CD4-positive, alpha-beta T cell treated with Interleukin-17A for 1 hour (primary cell): ENCODE data around the gene VASP.

Experiments used
- DNase-seq: peaks from one replicate; pipeline ENCODE4 v3.0.0-alpha.2; 2020

VASP gene

GRCh38 chr19:45515807-45516401 lies 8.6 kb downstream of the VASP start:
- DNase-seq, result no peak

- no peak for DNase-seq
Measured at GRCh38 chr19:45517238-45517637, 10.0 kb downstream of the VASP start.

GRCh38 chr19:45517641-45518468 lies 10.6 kb downstream of the VASP start:
- DNase-seq, result no peak

- no peak for DNase-seq
Measured at GRCh38 chr19:45518469-45518826, 11.2 kb downstream of the VASP start.

GRCh38 chr19:45522010-45522941 lies 15.0 kb downstream of the VASP start:
- DNase-seq, result no peak

- DNase-seq, result peak; percentile 89
Measured at GRCh38 chr19:45523642-45524256, 16.5 kb downstream of the VASP start.

- no peak for DNase-seq
Measured at GRCh38 chr19:45524575-45525129, 17.4 kb downstream of the VASP start.

GRCh38 chr19:45526143-45526542 lies 18.9 kb downstream of the VASP start:
- no peak for DNase-seq

GRCh38 chr19:45526971-45527370 lies 19.7 kb downstream of the VASP start:
- no peak for DNase-seq

GRCh38 chr19:45527731-45528130 lies 20.5 kb downstream of the VASP start:
- no peak for DNase-seq

GRCh38 chr19:45528149-45528743 lies 21.0 kb downstream of the VASP start:
- DNase-seq, result no peak

- no peak for DNase-seq
Measured at GRCh38 chr19:45528744-45529419, 21.6 kb downstream of the VASP start.

GRCh38 chr19:45529420-45529785 lies 22.1 kb downstream of the VASP start:
- no peak for DNase-seq

- no peak for DNase-seq
Measured at GRCh38 chr19:45531349-45531748, 24.1 kb downstream of the VASP start.

- DNase-seq, result no peak
Measured at GRCh38 chr19:45539459-45539858, 32.2 kb downstream of the VASP start.

- DNase-seq, result no peak
Measured at GRCh38 chr19:45542234-45542668, 35.0 kb downstream of the VASP start.

GRCh38 chr19:45547211-45547770 lies 40.0 kb downstream of the VASP start:
- no peak for DNase-seq

- DNase-seq, result no peak
Measured at GRCh38 chr19:45547965-45548609, 40.8 kb downstream of the VASP start.

GRCh38 chr19:45553464-45553863 lies 46.2 kb downstream of the VASP start:
- DNase-seq, result no peak

- no peak for DNase-seq
Measured at GRCh38 chr19:45554481-45554880, 47.2 kb downstream of the VASP start.

GRCh38 chr19:45556835-45557234 lies 49.6 kb downstream of the VASP start:
- DNase-seq, result no peak
